Panc1 (cell line): ENCODE results near the gene PPP1CC.

ENCODE experiments used
- CTCF ChIP-seq: fragments of 450-650 bp; IDR thresholded peaks from 2 replicates; pipeline ENCODE4 v1.5.1; 2017; ENCODE audit warnings: mild to moderate bottlenecking
- POLR2AphosphoS5 ChIP-seq: IDR thresholded peaks from 2 replicates; pipeline ENCODE4 v1.6.1; 2012; ENCODE audit warnings: mild to moderate bottlenecking, low read depth, low read length, moderate library complexity

DNA sequence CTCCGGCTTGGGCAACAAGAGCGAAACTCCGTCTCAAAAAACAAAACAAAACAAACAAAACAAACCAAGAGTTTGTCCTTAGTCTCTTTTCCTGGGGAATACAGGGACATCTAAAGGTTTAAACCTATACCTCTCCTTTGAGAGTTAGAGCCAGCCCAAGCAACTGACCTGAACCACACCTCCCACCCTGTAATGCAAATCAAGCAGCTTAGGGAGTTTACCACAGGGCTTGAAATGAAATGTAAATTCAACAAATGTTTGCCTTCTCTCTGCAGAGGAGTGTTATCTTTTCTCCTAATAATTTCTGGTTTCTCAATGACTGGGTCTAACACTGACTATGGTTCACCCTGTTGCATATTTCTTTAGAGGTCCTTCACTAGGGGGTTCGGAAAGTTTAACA is 16.7 kb downstream of the PPP1CC start:
- TF ChIP-seq POLR2AphosphoS5 (no peak), CTCF (no peak)
